Measurements from ENCODE around the gene ZMAT5. TPM values are rescaled to one million over a fixed set of nuclear protein-coding genes. Genes with fewer than 3 reads are reported as not detected.

ZMAT5 gene
- total RNA-seq, 1 donor from 2014 or later, result 37.1 TPM

DNA sequence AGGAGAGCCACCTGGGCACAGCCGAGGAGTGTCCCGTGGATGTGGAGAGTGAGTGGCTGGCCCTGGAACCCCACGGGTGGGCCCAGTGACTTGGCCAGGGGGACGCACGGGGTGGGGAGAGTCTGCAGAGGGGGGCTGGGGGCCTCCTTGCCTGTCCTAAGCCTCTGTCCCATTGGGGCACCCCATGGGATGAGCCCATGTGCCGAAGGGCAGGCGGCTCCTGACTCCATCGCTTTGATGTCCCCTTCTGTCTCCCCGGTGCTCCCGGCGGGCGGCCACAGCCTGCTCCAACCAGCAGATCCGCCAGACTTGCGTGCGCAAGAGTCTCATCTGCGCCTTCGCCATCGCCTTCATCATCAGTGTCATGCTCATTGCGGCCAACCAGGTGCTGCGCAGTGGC, 37.6 kb downstream of the ZMAT5 start:
- Histone ChIP-seq H3K36me3 (ENCODE audit: control insufficient read depth, insufficient read depth, low read length) (no peaks in the 10 kb centered on the region), H3K4me3 (ENCODE audit: low read depth, low read length) (no peak overlapping the region), H3K27me3 (ENCODE audit: control insufficient read depth, insufficient read depth, low read length) (peaks cover 7% of the 10 kb centered on the region)
- no peak for DNase-seq (ENCODE audit: low read depth)
- TF ChIP-seq, protein P1, sequence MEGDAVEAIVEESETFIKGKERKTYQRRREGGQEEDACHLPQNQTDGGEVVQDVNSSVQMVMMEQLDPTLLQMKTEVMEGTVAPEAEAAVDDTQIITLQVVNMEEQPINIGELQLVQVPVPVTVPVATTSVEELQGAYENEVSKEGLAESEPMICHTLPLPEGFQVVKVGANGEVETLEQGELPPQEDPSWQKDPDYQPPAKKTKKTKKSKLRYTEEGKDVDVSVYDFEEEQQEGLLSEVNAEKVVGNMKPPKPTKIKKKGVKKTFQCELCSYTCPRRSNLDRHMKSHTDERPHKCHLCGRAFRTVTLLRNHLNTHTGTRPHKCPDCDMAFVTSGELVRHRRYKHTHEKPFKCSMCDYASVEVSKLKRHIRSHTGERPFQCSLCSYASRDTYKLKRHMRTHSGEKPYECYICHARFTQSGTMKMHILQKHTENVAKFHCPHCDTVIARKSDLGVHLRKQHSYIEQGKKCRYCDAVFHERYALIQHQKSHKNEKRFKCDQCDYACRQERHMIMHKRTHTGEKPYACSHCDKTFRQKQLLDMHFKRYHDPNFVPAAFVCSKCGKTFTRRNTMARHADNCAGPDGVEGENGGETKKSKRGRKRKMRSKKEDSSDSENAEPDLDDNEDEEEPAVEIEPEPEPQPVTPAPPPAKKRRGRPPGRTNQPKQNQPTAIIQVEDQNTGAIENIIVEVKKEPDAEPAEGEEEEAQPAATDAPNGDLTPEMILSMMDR (IDR thresholded peaks at IDR 0.05; ENCODE audit: insufficient read depth, low read length, poor library complexity, severe bottlenecking), result no peak

DNA sequence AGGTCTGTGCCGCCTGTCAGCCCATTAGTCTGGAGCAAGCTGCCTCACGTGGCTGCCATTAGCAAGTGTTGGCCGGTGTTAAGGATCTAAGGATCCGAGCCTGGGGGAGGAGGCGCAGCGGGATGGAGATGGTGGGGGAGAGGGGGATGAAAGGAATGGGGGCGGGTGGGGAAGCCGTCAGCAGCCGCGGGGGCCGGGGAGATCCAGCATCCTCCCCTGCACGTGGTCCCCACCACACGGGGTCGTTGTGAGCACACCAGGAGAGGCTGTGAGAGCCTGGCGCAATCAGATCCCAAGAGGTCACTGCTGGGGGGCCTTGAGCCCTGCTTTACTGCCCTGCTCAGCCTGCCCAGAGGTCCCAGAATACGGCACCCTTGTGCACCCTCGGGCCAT, 39.7 kb downstream of the ZMAT5 start:
- no peak overlapping the region for H3K4me3 ChIP-seq (ENCODE audit: low read depth, low read length)
- peaks cover 21% of the 10 kb centered on the region for H3K27me3 ChIP-seq (ENCODE audit: control insufficient read depth, insufficient read depth, low read length)
- TF ChIP-seq, protein P1 (IDR thresholded peaks at IDR 0.05; ENCODE audit: insufficient read depth, low read length, poor library complexity, severe bottlenecking), result peak; percentile 69
- H3K36me3 ChIP-seq (ENCODE audit: control insufficient read depth, insufficient read depth, low read length), result no peaks in the 10 kb centered on the region
- no peak for DNase-seq (ENCODE audit: low read depth)

GRCh38 chr22:29726512-29727130, 40.2 kb downstream of the ZMAT5 start:
- TF ChIP-seq, protein P1 (IDR thresholded peaks at IDR 0.05; ENCODE audit: insufficient read depth, low read length, poor library complexity, severe bottlenecking), result no peak
- no peak for DNase-seq (ENCODE audit: low read depth)
- Histone ChIP-seq H3K4me3 (ENCODE audit: low read depth, low read length) (no peak overlapping the region), H3K27me3 (ENCODE audit: control insufficient read depth, insufficient read depth, low read length) (peaks cover 25% of the 10 kb centered on the region), H3K36me3 (ENCODE audit: control insufficient read depth, insufficient read depth, low read length) (no peaks in the 10 kb centered on the region)

GRCh38 chr22:29726106-29726505, 40.7 kb downstream of the ZMAT5 start:
- Histone ChIP-seq H3K27me3 (ENCODE audit: control insufficient read depth, insufficient read depth, low read length) (peaks cover 30% of the 10 kb centered on the region), H3K36me3 (ENCODE audit: control insufficient read depth, insufficient read depth, low read length) (no peaks in the 10 kb centered on the region), H3K4me3 (ENCODE audit: low read depth, low read length) (no peak overlapping the region)
- DNase-seq (ENCODE audit: low read depth), result no peak
- TF ChIP-seq, protein P1 (IDR thresholded peaks at IDR 0.05; ENCODE audit: insufficient read depth, low read length, poor library complexity, severe bottlenecking), result no peak

DNA sequence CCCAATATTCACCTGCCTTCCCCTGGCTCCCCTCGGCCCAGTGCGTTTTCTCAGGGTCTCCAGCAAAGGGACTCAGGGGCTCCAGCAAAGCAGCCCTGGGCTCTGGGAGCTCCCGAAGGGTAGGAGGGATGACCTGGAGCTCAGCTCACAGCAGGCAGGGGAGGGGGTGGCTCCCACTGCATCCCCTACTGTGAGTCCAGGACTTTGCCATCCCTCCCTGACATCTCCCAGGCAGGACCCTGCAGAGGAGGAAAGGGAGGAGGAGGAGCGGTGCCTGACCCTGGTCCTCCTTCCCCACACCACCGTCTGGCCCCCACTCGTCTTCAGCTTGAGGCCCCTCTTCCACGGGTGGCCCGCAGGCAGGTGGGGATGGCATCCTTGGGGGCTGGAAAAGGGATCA, 42.0 kb downstream of the ZMAT5 start:
- H3K36me3 ChIP-seq (ENCODE audit: control insufficient read depth, insufficient read depth, low read length), result no peaks in the 10 kb centered on the region
- DNase-seq (ENCODE audit: low read depth), result no peak
- H3K4me3 ChIP-seq (ENCODE audit: low read depth, low read length), result no peak overlapping the region
- TF ChIP-seq, protein P1 (IDR thresholded peaks at IDR 0.05; ENCODE audit: insufficient read depth, low read length, poor library complexity, severe bottlenecking), result no peak
- H3K27me3 ChIP-seq (ENCODE audit: control insufficient read depth, insufficient read depth, low read length), result peaks cover 37% of the 10 kb centered on the region

DNA sequence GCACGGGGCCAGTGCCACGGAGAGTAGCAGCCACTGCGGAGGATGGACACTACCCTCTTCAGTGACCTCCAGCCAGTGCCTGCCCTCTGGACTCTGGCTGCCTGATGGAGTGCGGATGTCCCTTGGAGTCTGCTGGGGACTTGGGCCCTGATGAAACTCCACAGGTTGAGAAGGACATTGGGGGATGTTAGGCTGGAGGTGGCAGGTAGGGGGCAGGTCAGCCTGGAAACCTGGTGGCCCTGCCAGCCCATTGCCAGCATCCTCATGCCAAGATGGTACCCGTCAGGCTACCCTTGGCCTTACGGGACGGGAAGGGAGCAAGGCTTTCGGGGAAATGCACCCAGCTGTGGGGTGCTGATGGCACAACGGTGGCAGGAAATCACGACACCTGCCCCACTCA, 43.0 kb downstream of the ZMAT5 start:
- Histone ChIP-seq H3K27me3 (ENCODE audit: control insufficient read depth, insufficient read depth, low read length) (peaks cover 46% of the 10 kb centered on the region), H3K4me3 (ENCODE audit: low read depth, low read length) (no peak overlapping the region)
- DNase-seq (ENCODE audit: low read depth), result no peak

More for the DNA sequence above, 43.0 kb downstream of the ZMAT5 start:
- no peaks in the 10 kb centered on the region for H3K36me3 ChIP-seq (ENCODE audit: control insufficient read depth, insufficient read depth, low read length)
- TF ChIP-seq, protein P1 (IDR thresholded peaks at IDR 0.05; ENCODE audit: insufficient read depth, low read length, poor library complexity, severe bottlenecking), result no peak

Measured in kidney epithelial cell (primary cell).